Progenitor cell of endocrine pancreas (in vitro differentiated cells): ENCODE results near the gene GMFB. TPM values are rescaled to one million over a fixed set of nuclear protein-coding genes. Genes with fewer than 3 reads are reported as not detected.

Experiments used
- DNase-seq: peaks from one replicate; pipeline ENCODE4 v3.0.0; 2021; ENCODE audit warnings: low spot score; ENCODE audit not compliant: unreplicated experiment
- H3K27ac Mint-ChIP-seq: 2 replicates; pipeline ENCODE4 v1.8.0; 2021; ENCODE audit warnings: mild to moderate bottlenecking, moderate library complexity, mixed read lengths
- H3K27me3 Mint-ChIP-seq: 2 replicates; pipeline ENCODE4 v1.8.0; 2021; ENCODE audit warnings: mixed read lengths
- H3K36me3 Mint-ChIP-seq: 2 replicates; pipeline ENCODE4 v1.8.0; 2022; ENCODE audit warnings: mixed read lengths; ENCODE audit not compliant: insufficient read depth
- H3K4me1 Mint-ChIP-seq: 2 replicates; pipeline ENCODE4 v1.8.0; 2021; ENCODE audit warnings: low read depth, mixed read lengths
- H3K4me3 Mint-ChIP-seq: 2 replicates; pipeline ENCODE4 v1.8.0; 2021; ENCODE audit warnings: low read depth, mild to moderate bottlenecking, moderate library complexity, mixed read lengths
- H3K9me3 Mint-ChIP-seq: 2 replicates; pipeline ENCODE4 v1.8.0; 2021; ENCODE audit warnings: low read depth, mixed read lengths
- CTCF ChIP-seq: fragments of 200-600 bp; sonication (generic); IDR thresholded peaks from one replicate; pipeline ENCODE4 v1.5.0; 2021; ENCODE audit warnings: antibody characterized with exemption, mild to moderate bottlenecking; ENCODE audit not compliant: unreplicated experiment
- total RNA-seq: library from RNA; stranded (reverse); gene quantifications from 2 replicates; pipeline ENCODE4 v1.2.1, GENCODE V29; 2021

GMFB gene
- total RNA-seq, 1 donor from 2014 or later = 47.6 TPM

- Mint-ChIP-seq H3K27ac (peak overlapping the region; percentile 98), H3K36me3 (peaks cover 9% of the 10 kb centered on the region), H3K9me3 (no peaks in the 10 kb centered on the region), H3K4me1 (peaks cover 22% of the 10 kb centered on the region), H3K27me3 (no peaks in the 10 kb centered on the region), H3K4me3 (peak overlapping the region; percentile 86)
- peak; percentile 49 for TF ChIP-seq CTCF
- no peak for DNase-seq
Observed at GRCh38 chr14:54488318-54488645, 498 bp downstream of the GMFB start.

GRCh38 chr14:54487771-54488170, 1.0 kb downstream of the GMFB start:
- peak overlapping the region; percentile 98 for H3K27ac Mint-ChIP-seq
- peak overlapping the region; percentile 86 for H3K4me3 Mint-ChIP-seq
- DNase-seq = no peak
- no peaks in the 10 kb centered on the region for H3K27me3 Mint-ChIP-seq
- TF ChIP-seq CTCF = no peak
- no peaks in the 10 kb centered on the region for H3K9me3 Mint-ChIP-seq
- H3K4me1 Mint-ChIP-seq = peaks cover 20% of the 10 kb centered on the region
- H3K36me3 Mint-ChIP-seq = peaks cover 12% of the 10 kb centered on the region

- H3K27me3 Mint-ChIP-seq = no peaks in the 10 kb centered on the region
- peak overlapping the region; percentile 51 for H3K4me3 Mint-ChIP-seq
- no peak for TF ChIP-seq CTCF
- no peak overlapping the region for H3K27ac Mint-ChIP-seq
- H3K4me1 Mint-ChIP-seq = peaks cover 20% of the 10 kb centered on the region
- H3K36me3 Mint-ChIP-seq = peaks cover 12% of the 10 kb centered on the region
- no peaks in the 10 kb centered on the region for H3K9me3 Mint-ChIP-seq
- no peak for DNase-seq
Observed at GRCh38 chr14:54486685-54487084, 2.1 kb downstream of the GMFB start.

- H3K4me1 Mint-ChIP-seq = peaks cover 13% of the 10 kb centered on the region
- no peak overlapping the region for H3K27ac Mint-ChIP-seq
- H3K27me3 Mint-ChIP-seq = no peaks in the 10 kb centered on the region
- no peaks in the 10 kb centered on the region for H3K9me3 Mint-ChIP-seq
- TF ChIP-seq CTCF = no peak
- peaks cover 13% of the 10 kb centered on the region for H3K36me3 Mint-ChIP-seq
- no peak overlapping the region for H3K4me3 Mint-ChIP-seq
- DNase-seq = no peak
Observed at GRCh38 chr14:54483846-54484245, 4.9 kb downstream of the GMFB start.

- Mint-ChIP-seq H3K36me3 (peaks cover 16% of the 10 kb centered on the region), H3K9me3 (no peaks in the 10 kb centered on the region), H3K4me1 (peaks cover 13% of the 10 kb centered on the region), H3K27me3 (no peaks in the 10 kb centered on the region), H3K4me3 (no peak overlapping the region), H3K27ac (no peak overlapping the region)
- no peak for DNase-seq
- no peak for TF ChIP-seq CTCF
Observed at GRCh38 chr14:54483073-54483745, 5.6 kb downstream of the GMFB start.
